ENCODE measurements around the gene ELN.

DNA sequence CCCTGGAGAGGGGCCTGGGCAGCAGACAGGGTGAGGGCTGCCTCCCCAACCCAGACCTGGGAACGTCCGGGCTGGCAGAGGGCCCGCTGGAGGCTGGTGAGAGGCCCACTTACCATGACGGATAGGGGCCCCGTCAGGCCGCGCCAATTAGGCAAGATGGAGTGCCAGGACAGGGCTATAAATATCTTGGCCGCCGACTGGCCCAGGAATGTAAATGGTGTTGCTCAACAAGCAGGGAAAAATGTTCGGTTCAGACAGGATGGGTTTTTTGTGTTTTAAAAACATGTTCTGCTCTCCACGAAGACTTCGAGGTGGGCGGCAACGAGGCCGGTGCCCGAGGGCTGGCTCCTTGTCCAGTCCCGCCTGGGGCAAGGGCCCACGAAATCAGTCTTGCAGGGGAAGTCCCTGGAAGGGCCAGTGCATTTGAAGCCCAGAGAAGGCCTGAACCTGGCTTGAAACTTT, 35.8 kb upstream of the ELN start:
- no peak for TF ChIP-seq KDM5A (IDR thresholded peaks at IDR 0.05; ENCODE audit: low read length)
- no peak for TF ChIP-seq SIN3A (conservative IDR thresholded peaks at IDR 0.05 in 1 of 2, IDR thresholded peaks at IDR 0.05 in 1 of 2; ENCODE audit: low read depth in 1 of 2, low read length in 2 of 2)
- no peak for TF ChIP-seq EZH2 (IDR thresholded peaks at IDR 0.05; ENCODE audit: low read depth, low read length, severe bottlenecking)
- TF ChIP-seq, protein P1, sequence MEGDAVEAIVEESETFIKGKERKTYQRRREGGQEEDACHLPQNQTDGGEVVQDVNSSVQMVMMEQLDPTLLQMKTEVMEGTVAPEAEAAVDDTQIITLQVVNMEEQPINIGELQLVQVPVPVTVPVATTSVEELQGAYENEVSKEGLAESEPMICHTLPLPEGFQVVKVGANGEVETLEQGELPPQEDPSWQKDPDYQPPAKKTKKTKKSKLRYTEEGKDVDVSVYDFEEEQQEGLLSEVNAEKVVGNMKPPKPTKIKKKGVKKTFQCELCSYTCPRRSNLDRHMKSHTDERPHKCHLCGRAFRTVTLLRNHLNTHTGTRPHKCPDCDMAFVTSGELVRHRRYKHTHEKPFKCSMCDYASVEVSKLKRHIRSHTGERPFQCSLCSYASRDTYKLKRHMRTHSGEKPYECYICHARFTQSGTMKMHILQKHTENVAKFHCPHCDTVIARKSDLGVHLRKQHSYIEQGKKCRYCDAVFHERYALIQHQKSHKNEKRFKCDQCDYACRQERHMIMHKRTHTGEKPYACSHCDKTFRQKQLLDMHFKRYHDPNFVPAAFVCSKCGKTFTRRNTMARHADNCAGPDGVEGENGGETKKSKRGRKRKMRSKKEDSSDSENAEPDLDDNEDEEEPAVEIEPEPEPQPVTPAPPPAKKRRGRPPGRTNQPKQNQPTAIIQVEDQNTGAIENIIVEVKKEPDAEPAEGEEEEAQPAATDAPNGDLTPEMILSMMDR (IDR thresholded peaks at IDR 0.05; ENCODE audit: control extremely low read depth in 1 of 3, insufficient read depth in 1 of 3, low read depth in 1 of 3, low read length in 3 of 3), result no peak
- TF ChIP-seq ASH2L (IDR thresholded peaks at IDR 0.05; ENCODE audit: low read length), result no peak
- TF ChIP-seq, protein P2, sequence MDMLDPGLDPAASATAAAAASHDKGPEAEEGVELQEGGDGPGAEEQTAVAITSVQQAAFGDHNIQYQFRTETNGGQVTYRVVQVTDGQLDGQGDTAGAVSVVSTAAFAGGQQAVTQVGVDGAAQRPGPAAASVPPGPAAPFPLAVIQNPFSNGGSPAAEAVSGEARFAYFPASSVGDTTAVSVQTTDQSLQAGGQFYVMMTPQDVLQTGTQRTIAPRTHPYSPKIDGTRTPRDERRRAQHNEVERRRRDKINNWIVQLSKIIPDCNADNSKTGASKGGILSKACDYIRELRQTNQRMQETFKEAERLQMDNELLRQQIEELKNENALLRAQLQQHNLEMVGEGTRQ (IDR thresholded peaks at IDR 0.05; ENCODE audit: low read length), result no peak
- TF ChIP-seq EP300 (IDR thresholded peaks at IDR 0.05; ENCODE audit: borderline replicate concordance in 1 of 2, low read depth in 2 of 2, low read length in 2 of 2), result no peak
- TF ChIP-seq JUND (IDR thresholded peaks at IDR 0.05; ENCODE audit: low read length), result no peak
- TF ChIP-seq NRF1 (IDR thresholded peaks at IDR 0.05; ENCODE audit: low read depth, low read length), result no peak
